Measurements from ENCODE around the gene TMC6.
"Not testable (repeated sequence)": the region's sequence is repeated elsewhere in the genome, so short reads cannot be mapped to it uniquely, and the experiment has no call there.

The TMC6 gene

DNA sequence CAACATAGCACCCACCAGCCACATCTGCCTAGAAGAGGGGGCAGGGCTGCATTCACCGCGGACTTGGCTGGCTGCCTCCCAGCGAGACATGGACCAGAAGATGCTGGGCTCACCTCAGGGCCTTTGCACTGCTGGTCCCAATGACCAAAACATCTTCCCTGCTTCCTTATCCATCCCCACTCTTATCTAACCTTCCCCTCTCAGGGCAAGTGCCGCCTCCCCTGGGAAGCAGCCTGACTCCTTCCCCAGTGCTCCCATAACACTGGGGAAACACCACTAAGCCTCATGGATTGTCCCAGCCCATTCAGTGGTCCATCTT, 5.7 kb downstream of the TMC6 start:
- DNase-seq: no peak

DNA sequence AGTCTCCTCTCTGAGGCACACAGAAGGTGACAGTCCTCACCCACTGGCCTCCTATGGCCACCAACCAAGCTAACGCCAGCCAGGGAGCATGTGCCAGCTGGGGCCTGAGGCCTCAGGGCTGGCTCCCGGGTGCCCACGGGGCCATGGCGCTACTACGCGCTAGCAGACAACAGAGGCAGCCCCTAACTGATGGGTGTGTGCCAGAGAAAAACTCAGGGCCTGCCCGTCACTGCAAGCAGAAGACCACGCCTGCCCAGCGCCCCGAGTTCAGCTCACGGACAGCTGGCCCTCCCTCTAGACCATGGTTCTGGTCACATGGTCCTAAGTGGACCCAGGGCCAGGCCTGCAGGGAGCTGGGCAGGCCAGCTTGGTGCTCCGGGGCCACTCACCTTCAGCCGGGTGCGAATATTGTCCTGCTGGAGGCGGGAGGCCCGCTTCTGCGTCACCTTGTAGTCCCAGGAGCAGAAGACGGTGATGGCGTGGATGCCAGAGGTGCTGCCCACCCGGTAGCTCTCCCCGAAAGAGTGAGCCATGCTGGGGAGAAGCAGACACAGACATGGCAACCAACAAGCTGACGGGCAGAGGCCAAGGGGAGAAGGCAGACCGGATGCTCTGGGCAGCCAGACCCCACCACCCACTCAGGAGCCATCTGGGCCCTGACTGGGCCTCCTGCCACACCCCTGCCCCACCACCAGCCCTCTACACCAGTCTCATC, 6.2 kb downstream of the TMC6 start:
- DNase-seq: no peak

DNA sequence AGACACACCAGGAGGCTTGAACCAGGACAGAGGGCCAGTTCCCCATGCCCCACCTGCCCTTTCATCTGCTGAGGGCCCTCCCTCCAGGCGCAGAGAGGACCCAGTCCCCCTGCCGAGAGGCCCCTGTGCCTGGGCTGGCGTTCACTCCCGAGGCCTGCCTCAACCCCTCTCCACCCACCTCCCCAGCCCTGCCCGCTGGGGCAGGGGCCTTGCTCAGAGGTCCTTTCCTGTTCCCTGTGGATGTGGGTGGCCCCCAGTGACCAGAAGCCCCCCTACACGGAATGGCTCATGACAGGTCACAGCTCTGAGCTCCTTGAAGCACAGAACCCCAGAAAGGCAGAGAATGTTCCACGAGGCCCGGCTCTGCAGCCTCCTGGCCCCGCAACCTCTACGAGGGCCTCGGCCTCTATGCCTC, 6.7 kb downstream of the TMC6 start:
- DNase-seq: no peak

DNA sequence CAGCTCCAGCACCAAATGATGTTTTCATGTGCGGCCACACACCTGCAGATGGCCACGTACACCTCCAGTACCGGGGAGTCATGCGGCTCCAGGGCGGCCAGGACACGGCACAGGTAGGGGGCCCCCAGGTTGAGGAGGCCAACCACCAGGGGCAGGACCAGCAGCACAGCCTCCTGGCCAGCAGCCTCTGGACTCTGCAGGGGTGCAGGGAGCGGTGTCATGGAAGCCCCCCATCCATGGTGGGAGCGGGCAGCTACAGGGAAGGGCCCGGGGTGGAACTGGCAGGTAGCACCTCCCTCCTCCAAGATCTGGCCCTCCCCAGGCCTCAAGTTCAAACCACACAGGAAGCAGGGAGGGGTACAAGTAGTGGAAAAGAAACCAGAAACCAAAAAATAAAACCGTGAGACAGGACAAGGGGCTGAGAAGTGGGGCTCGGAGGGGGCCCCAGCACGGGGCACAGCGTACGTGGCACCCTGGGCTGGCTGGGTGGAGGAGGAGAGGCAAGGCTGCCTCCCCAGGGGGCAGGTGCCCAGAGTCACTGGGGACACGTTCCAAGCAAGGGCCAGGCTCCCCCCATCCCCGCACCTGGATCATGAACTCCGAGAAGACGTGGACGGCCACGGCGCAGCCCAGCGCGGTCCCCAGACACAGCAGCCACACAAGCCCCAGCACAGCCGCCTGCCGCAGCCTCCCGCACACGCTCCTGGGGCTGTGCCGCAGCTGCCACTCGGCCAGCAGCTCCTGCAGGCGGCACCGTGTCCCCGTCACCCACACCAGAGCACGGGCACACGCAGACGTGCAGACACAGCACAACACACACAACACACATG, 7.4 kb downstream of the TMC6 start:
- peak; percentile 50 for DNase-seq

DNA sequence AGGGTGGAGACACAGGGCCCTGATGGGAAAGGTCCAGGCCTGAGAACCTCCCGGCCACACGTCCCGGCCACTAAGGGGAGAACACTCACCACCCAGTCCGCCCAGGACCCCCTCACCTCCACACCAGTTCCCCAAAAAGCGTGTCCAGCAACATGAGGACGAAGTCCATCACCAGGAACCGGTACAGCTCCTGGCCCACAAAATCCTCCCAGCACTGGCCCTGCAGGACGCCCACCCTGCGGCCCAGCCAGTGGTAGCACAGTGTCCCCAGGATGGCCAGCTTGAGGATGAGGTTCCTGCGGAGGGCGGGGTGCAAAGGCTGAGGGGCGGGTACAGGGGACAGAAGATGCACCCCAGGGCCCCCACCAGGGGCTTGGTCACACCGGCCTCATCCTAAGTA, 8.0 kb downstream of the TMC6 start:
- no peak for DNase-seq

DNA sequence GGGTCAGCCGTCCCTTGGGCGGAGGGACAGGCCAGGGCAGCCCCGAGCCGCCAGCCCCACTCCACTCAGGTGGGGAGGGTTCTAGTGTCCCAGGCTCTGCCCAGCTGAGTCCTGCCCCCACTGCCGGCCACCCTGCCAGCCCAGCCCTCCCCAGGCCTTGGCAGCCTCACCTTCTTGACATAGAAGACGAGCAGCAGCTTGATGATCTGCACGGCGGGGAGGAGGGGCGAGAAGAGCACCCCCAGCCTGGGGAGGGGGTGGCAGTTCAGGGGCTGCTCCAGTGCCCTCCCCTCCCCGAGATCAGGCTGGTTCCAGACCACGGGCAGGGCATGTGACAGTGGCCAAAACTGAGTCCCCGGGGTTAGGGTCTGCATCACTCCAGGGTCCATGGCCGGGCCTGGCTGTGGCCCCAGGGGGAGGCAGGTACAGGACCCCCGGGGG, 9.7 kb downstream of the TMC6 start:
- no peak for DNase-seq

DNA sequence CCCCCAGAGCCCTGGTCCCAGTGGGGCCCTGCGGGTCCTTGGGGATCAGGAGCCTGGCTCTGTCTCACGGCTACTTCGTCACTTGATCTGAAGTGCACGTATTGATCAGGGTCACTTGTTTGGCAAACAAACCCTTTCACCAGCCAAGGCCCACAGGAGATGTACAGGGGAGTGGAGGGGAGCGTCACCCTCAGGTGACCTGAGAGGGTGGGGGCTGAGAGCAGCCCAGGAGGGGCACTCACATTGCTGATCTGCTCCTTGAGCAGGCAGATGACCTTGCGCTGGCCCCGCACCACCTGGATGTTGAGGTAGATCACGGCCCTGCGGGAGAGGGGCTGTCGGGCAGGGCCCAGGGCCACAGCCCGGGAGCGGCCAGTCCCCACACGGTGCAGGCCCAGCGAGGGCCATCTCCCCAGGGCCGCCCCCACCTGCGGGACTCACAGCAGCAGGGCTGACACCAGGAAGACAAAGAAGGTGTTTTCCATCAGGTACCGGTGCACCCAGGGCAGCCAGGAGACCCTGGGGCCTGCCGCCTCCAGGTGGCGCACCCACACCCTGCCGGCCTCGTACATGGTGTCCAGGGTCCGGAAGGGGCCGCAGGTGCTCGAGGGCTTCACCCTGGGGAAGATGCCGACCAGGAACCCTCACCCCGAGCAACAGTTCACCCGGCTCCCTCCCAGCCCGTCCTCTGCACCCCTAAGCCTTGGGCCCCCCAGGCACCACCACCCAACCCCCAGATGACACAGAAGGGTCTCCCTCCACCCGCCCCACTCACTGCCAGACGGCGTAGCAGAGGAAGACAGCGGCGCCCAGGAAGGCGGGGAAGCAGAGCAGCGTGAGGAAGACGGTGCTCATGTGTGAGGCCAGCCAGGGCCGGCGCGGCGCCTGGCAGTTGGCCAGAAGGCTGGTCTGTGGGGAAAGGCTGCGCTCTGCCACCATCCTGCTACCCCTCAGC, 11.3 kb downstream of the TMC6 start:
- DNase-seq: no peak

DNA sequence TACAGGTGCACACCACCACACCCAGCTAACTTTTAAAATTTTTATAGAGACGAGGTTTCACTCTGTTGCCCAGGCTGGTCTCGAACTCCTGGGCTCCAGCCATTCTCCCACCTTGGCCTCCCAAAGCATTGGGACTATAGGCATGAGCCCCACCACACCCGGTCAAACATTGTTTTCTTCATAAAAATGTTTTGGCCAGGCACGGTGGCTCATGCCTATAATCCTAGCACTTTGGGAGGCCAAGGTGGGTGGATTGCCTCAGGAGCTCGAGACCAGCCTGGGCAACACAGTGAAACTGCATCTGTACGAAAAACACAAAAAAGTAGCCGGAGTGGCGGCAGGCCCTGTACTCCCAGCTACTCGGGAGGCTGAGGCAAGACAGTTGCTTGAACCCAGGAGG, 12.1 kb downstream of the TMC6 start:
- DNase-seq: no peak

DNA sequence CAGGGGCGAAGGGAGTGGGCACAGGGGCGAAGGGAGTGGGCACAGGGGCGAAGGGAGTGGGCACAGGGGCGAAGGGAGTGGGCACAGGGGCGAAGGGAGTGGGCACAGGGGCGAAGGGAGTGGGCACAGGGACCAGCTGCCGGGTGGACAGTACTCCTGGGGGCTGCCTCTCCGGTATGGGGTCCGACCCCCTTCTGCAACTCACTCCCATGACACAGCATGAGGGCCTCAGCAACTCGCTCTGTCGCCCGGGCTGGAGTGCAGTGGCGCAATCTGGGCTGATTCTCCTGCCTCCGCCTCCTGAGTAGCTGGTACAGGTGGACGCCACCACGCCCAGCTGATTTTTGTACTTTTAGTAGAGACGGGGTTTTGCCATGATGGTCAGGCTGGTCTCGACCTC, 12.8 kb downstream of the TMC6 start:
- not testable (repeated sequence) for DNase-seq

DNA sequence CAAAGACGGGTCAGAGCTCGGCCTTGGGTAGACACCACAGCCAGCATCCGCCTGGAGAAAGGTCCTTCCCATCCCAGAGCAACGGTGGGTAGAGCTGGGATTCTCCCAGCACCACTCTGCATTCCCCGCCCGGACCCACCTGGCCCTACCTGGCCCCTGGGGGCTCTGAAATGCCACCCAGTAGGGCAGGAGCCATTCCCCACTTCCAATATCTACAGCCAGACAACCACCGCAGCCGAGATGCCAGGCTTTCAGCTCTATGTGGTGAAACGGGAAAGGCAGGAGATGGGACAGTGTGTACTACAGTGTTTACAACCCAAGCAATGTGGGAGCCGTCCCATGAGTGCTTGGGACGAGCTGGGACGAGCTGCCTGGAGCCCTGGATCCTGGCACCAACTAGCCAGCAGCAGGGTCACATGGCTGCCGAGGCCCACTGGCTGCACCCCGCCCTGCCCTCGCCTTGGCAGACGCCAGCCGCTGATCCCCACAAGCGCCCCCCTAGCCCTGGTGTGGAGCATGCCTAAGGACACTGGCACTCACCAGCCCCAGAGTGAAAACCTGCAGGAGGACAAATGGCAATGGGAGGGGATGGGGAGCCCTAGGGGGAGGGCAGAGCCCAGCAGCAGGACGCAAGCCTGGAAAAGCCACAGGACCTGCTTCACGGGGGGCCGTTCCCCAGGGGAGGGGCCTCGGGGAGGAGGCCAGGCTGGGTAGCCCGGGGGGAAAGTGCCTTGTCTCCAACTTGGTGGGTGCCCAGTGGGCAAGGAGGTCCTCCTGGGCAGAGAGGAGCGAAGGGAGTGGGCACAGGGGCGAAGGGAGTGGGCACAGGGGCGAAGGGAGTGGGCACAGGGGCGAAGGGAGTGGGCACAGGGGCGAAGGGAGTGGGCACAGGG, 13.5 kb downstream of the TMC6 start:
- DNase-seq: no peak

DNA sequence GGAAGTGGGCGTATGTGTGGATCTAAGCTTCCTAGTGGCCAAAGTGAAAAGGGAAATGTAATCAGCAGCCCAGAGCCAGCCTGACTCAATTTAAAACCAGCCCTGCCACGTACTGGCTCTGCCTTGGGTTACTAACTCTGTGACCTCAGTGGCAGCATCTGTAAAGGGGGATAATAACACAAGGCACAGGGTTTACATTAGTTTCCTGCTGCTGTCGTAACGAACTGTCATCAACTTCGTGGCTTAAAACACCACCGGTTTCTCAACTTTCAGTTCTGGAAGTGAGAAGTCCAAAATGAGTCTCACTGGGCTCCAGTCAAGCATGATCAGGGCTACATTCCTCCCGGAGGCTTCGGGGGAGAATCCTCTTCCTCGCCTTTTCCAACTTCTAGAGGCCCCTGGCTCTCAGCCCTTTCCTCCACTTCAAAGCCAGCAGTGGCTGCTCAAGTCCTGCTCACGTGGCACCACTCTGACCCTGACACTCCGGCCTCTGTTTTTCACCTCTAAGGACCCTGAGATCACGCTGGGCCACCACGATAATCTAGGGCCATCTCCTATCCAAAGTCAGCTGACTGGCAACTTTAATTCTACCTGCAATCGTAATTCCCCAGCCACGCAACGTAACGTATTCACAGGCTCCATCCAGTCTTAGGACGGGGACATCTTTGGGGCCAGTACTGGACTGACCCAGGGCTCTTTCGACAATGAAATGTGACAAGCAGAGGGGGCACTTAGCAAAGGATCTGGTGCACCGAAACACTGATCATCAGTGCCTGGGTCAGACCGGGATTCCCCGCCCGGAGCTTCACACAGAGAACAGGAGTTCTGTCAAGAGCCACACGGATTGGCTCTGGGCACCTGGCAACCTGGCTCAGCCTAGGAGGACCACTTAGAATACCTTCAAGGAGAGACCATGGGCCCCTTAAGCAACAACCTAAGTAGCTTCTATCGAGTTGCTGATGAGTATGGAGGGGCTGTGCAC, 14.5 kb downstream of the TMC6 start:
- no peak for DNase-seq

DNA sequence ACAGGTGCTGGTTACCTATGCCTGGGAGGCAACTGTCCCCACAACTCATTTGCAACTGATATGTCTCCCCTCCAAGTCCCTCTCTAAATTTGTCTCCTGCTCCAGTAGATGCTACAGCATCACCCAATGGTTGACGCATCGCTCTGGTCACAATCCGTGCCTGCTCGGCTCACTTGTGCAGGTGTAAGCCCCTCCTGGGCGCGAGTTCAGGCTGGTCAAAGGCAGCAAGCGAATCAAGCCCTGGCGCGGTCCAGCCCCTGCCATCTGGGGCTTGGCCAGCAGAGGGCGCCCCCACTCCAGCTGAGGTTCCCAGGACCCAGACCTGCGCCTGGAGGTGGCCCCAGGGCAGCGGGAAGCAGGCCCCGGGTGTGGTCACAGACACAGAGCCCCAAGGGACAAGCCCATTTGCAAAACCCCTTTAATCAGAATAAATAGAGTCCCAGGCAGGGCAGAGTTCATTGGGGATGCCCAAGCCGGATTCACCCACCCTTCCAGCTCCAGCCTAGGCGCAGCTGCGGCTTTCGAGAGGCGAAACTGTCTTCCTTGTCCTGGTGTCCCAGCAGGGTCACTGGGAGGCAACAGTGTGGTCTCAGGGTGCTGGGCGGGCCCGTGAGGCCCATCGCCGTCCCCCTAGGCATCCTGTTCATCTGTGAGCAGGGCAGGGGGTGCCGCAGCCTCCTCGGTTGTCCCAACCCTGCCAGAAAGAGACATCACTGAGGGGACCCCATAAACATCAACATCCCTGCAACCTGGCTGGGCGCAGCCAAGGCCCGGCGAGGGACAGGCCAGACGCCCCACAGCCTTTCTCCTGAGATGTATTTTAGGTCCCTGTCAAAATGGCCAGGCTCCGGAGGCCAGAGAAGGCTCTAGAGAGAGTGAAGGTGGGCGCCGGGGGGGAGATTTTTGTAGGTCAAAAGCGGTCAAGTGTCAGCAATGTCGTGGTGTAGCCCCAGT, 15.8 kb downstream of the TMC6 start:
- DNase-seq: peak; percentile 64

DNA sequence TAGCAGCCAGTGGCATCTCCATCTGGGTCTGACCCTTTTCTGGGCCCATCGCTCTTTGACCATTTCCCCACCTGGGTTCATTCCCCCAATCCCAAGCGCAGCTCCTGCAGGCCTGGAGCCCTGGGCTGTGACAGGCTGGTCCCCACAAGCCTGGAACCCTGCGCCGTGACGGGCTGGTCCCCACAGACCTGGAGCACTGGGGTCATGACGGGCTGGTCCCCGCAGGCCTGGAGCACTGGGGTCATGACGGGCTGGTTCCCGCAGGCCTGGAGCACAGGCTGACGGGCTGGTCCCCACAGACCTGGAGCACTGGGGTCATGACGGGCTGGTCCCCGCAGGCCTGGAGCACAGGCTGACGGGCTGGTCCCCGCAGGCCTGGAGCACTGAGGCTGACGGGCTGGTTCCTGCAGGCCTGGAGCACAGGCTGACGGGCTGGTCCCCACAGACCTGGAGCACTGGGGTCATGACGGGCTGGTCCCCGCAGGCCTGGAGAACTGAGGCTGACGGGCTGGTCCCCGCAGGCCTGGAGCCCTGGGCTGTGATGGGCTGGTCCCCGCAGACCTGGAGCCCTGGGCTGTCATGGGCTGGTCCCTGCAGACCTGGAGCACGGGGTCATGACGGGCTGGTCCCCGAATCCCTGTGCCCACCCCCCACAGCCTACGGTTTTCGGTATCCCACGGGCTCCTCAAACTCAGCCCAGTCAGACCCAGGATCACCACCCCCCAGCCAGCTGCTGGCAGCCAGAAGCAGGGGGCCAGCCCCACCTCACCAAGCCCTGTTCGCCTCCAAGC, 16.6 kb downstream of the TMC6 start:
- no peak for DNase-seq

DNA sequence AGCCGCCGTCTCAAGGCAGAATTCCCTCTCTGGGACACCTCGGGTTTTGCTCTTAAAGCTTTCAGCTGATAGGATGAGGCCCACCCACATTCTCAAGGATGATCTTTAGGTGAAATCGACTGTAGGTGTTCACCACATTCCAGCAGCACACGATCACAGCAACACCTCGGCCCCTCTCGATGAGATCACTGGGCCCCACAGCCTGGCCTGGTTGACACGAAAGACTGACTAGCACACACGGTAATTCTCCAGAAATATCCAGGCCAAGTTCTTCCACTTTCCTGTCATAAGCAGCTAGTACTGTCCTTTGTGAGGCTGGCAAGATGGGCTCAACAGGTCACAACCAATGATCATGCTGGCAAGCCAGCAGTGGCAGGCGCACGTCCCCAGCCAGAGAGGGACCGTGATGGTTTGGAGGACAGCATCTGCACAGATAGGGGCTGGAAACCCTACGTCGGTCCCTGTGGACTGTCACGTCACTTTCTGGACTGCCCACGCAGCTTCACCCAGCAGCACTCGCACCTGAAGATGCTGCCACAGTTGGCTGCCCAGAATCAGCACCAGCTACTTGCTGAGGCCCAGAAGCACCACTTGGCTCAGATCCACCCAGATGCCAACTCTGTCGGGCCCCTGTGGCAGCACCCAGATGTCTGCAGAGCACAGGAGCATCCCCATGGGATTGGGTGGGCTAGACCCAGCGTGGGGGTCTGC, 17.4 kb downstream of the TMC6 start:
- DNase-seq: no peak

DNA sequence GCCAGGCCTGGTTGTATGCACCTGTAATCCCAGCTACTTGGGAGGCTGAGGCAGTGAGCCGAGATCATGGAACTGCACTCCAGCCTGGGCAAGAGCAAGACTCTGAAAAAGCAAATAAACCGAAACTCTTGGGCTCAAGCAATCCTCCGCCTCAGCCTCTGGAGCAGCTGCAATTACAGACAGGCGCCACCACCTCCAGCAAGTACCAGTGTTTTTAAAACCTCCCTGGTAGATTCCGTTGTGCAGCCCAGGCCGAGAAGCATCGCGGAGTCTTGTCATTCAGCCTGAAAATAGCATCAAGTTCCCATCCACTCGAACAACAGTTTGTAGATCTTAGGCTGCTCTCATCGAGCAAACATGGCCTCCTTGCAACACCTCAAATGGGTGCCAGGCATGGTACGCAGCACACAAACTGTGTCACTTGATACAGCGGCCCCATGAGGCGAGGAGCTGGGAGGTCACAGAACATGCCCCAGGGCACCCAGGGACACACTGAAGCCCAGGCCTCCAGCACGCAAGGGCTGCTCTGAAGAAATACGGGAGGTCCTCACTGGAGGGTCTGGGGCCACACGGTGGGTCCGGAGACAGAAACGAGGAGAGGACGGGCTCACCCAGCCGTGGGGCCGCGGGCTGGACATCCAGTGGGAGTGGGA, 18.1 kb downstream of the TMC6 start:
- DNase-seq: no peak

DNA sequence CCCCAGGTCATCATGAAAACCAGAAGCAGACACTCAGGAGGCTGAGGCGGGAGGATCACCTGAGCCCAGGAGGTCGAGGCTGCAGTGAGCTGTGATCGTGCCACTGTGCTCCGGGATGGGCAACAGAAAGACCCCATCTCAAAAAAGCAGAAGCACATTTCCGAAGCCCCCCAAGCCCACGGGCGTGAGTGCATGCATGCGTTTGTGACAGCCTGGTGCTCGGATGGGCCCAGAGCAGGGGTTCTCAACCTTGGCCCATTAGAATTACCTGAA, 19.1 kb downstream of the TMC6 start:
- DNase-seq: no peak

DNA sequence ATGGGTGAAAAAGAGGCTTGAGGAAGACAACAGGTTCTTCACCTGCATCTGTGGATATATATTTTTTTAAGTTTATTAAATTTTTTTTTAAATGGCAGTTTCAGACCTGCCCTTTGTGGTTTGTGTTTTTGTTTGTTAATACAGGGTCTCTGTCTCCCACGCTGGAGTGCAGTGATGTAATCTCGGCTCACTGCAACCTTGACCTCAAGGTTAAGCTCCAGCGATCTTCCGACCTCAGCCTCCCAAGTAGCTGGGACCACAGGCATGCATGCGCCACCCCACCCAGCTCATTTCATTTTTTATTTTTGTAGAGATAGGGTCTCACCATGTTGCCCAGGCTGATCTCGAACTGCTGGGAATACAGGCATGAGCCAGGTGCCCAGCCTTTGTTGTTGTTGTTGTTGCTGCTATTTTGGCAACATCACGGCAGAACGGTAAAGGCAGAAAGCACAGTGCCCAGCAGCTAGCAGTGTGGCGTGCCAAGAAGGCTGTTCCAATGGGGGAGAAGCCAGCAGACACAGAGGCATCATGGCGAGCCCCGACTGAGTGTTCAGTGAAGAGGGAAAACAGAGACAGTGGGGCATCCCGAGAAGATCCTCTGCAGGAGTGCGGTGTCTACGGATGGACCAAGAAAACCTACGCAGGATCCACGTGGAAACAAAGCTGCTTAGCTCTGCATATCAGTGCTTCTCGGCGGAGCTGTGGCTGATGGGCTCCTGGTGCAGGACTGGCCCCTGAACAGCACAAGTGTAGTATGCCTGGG, 19.6 kb downstream of the TMC6 start:
- no peak for DNase-seq
